Dedifferentiated amniotic fluid mesenchymal stem cell (primary cell): ENCODE data around the gene LSM7.

Experiments used
- DNase-seq: peaks from one replicate; pipeline ENCODE4 v3.0.0-alpha.2; 2016; ENCODE audit errors: extremely low spot score

The LSM7 gene

GRCh38 chr19:2328401-2329148, at the start of gene LSM7, which contains the start of gene SPPL2B:
TSS of gene LSM7 (minus strand) at chr19:2328586. CDS start at chr19:2328566, 20 bp downstream.
TSS of gene SPPL2B (plus strand) at chr19:2328684. CDS start at chr19:2328710, 26 bp downstream.
- DNase-seq = peak; percentile 75

GRCh38 chr19:2376784-2377519, 48.6 kb upstream of the LSM7 start:
- DNase-seq = no peak

GRCh38 chr19:2375353-2376121, 47.2 kb upstream of the LSM7 start:
- no peak for DNase-seq

GRCh38 chr19:2374808-2375207, 46.4 kb upstream of the LSM7 start:
- no peak for DNase-seq

GRCh38 chr19:2372076-2372612, 43.8 kb upstream of the LSM7 start:
- no peak for DNase-seq

- DNase-seq = no peak
Observed at GRCh38 chr19:2371656-2372055, 43.3 kb upstream of the LSM7 start.

GRCh38 chr19:2365201-2365970, 37.0 kb upstream of the LSM7 start:
- no peak for DNase-seq

GRCh38 chr19:2363419-2363818, 35.0 kb upstream of the LSM7 start:
- no peak for DNase-seq

- no peak for DNase-seq
Observed at GRCh38 chr19:2362970-2363300, 34.5 kb upstream of the LSM7 start.

- no peak for DNase-seq
Observed at GRCh38 chr19:2362046-2362969, 33.9 kb upstream of the LSM7 start.

GRCh38 chr19:2361246-2362045, 33.1 kb upstream of the LSM7 start:
- DNase-seq = no peak

GRCh38 chr19:2360833-2361232, 32.4 kb upstream of the LSM7 start:
- no peak for DNase-seq

- DNase-seq = no peak
Observed at GRCh38 chr19:2359992-2360685, 31.8 kb upstream of the LSM7 start, which contains the start of gene TMPRSS9. TSS of gene TMPRSS9 (plus strand) at chr19:2360265. CDS start at chr19:2389786, 29,521 bp downstream.

- DNase-seq = no peak
Observed at GRCh38 chr19:2358548-2359173, 30.3 kb upstream of the LSM7 start.

- DNase-seq = no peak
Observed at GRCh38 chr19:2357279-2358206, 29.2 kb upstream of the LSM7 start.

GRCh38 chr19:2356036-2356646, 27.8 kb upstream of the LSM7 start:
- no peak for DNase-seq
